SH-SY5Y (cell line): ENCODE results near the gene PRRT2.

Source experiments
- GATA2 ChIP-seq: IDR thresholded peaks from 2 replicates; pipeline ENCODE4 v1.6.1; 2011; ENCODE audit warnings: mild to moderate bottlenecking, low read depth, low read length
- GATA3 ChIP-seq: IDR thresholded peaks from 2 replicates; pipeline ENCODE4 v1.6.1; 2011; ENCODE audit warnings: low read depth, mild to moderate bottlenecking, low read length, moderate library complexity

PRRT2 gene

DNA sequence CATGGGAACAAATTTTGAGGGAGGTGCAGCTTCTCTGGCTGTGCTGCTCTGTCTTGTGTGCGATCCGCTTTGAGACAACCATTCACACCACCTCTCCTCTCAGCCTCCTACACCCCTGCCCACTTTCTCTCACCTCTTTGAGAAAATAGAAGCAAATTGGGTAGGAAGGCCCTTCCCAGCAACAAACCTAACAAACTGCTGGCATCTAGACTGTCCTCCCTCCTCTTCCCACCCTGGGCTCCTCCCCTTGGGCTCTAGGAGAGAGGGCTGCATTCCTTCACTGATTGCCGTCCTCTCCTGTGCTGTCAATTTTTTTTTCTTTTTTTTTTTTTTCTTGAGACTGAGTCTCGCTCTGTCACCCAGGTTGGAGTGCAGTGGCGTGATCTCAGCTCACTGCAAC is 37.5 kb downstream of the PRRT2 start:
- TF ChIP-seq GATA3: no peak
- TF ChIP-seq GATA2: no peak

DNA sequence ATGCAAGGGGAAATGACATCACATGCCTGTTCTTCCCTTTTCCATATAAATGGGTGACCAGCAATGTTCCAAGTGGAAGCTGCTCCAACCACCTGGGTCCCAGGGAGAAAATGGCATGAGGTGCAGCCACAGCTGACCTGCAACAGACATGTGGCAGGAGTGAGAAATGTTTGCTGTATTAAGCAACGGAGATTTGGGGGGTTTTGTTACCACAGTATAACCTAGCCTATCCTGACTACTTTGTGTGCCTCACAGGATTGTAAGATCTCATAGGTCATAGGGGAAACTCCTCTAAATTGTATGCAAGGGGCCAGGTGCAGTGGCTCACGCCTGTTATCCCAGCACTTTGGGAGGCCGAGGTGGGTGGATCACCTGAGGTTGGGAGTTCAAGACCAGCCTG is 39.0 kb downstream of the PRRT2 start:
- TF ChIP-seq GATA2 (no peak), GATA3 (no peak)

DNA sequence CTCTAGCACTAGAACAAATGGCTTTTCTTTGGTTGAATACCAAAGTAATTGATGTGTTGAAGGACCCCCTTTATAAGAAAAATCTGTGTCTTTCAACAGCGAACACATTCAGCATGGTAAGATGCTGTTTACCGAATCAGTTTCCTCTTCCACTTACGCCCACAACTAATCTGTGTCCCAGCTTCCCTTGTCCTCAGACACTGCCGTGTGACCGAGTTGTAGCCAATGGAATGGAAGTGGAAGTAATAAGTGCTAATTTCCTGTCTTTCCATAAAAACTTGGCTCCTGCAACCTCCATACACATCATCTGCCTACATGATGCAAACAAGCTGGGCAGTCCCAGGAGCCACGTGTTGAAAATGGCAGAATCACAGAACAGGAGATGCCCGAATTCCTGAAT is 40.7 kb downstream of the PRRT2 start:
- TF ChIP-seq GATA3: no peak
- no peak for TF ChIP-seq GATA2

DNA sequence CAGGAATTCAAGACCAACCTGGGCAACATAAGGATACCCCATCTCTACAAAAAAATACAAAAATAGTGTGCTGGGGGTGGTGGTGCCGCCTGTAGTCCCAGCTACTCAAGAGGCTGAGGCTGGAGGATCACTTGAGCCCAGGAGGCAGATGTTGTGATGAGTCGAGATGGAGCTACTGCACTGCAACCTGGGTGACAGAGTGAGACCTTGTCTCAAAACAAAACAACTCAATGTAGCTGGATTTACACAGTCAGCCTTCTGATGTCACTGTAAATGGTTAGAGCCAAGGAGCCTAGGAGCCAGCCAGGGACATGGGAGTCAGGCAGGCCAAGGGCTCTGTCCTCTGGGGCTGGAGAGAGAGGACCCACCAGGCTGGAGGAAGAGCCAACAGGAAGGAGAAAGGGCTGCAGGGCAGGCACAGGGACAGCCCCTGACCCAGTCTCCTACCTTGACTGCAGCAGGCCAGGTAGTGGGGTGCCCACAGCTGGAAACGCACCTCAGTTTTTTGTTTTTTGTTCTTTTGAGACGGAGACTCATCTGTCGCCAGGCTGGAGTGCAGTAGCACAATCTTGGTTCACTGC is 42.6 kb downstream of the PRRT2 start:
- TF ChIP-seq GATA2 (no peak), GATA3 (no peak)

DNA sequence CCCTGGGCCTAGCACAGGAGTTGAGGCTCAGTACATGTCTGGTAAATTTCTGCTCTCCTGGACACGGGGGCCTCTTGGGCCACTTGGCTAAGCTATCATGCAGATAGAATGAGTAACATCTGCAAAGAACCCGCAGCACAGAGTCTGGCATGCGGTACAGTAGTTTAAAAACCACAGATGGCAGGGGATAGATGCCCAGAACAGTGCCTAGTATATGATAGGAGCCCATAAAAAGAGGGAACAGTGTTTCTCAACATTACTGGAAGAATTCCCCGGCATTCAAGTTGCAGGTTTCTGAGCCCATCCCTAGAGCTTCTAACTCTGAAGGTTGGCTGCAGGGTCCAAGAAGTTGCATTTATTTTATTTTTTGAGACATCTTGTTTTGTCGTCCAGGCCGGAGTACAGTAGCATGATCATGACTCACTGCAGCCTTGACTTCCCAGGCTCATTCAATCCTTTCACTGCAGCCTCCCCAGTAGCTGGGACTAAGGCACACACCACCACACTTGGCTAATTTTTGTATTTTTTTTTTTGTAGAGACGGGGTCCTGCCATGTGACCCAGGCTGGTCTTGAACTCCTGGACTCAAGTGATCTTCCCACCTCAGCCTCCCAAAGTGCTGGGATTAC is 45.3 kb downstream of the PRRT2 start:
- TF ChIP-seq GATA2 (no peak), GATA3 (no peak)

DNA sequence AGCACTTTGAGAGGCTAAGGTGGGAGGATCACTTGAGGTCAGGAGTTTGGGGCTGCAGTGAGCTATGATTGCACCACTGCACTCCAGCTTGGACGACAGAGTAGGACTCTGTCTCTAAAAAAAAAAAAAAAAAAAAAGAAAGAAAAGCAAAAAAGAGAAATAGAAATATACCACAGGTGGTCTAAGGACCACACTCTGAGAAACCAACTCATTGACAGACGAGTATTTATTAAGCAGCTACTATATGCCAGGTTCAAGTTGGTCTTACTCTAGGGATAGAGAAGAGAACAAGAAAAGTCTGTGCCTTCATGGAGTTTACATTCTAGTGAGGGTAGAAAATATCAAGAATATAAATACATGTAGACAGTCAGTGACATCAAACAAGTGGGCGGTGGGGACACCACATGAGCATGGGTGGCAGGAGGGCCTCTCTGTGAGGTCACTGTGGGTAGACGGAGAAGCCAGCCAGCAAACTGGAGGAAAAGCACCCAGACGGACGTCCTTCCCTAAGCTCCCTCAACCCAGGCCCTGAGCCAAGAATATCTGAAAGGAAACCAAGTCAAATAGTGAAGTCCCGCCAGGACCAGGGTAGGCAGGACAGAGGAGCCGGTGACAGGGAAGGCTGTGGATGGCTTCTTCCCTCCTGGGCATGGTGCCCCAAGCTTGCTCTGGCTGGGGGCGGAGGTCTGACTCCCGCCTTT is 46.3 kb downstream of the PRRT2 start:
- TF ChIP-seq GATA2 (no peak), GATA3 (no peak)

DNA sequence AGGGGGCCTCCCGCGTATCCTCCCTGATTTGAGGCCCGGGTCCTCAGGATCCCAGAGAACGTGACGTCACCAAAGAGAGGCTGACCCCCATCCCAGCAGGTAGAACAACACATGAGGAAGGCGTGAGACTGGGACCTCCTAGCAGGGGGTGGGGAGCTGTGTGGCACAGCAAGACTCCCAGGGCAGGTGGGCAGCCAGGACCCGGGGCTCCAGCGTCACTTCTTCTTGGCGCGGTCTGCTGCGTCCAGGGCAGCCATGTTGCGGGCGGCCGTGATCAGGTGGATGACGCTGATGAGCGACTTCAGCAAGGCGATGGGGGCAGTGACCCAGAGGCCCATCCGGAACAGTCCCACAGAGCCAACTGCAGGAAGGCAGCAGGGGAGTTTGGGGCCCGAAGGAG is 47.0 kb downstream of the PRRT2 start:
- no peak for TF ChIP-seq GATA3
- no peak for TF ChIP-seq GATA2

DNA sequence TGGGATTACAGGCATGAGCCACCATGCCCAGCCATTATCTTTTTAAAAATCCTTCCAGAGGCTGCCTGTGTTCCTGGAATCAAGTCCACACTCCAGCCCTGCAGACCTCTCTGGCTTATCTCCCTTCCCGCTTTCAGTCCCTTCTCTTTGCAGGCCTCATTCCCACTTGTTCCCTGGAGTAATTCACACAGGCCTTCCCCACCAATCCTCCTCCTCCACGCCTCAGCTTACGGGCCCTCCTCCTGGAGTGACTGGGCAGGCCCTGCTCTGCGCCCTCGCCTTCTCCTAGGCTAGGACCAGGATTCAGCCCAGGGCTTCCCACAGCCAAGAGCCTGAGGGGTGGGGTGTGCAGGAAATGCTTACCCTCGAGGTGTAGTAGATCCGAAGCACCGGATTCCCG is 48.2 kb downstream of the PRRT2 start:
- TF ChIP-seq GATA3 (no peak), GATA2 (no peak)

DNA sequence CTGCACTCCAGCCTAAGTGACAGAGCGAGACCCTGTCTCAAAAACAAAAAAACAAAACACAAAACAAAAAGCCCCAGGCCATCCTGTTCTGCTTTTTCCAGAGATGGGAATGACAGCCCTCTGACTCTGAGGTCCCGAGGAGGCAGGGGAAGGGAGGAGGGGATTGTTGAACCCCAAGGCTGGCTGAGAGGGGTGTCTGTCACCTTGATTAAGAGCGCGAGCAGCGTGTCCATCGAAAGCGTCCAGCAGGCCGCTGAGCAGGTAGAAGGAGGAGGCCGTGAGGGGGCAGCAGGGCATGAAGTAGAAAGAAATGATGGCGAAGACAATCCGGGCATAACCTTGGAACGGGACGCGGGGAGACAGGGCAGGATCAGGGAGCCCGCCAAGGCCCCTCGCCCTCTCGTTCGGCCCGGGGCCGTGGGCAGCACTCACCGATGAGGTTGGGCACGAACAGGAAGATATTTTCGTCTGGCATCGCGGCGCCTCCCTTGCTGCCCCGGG is 50.4 kb downstream of the PRRT2 start:
- no peak for TF ChIP-seq GATA2

DNA sequence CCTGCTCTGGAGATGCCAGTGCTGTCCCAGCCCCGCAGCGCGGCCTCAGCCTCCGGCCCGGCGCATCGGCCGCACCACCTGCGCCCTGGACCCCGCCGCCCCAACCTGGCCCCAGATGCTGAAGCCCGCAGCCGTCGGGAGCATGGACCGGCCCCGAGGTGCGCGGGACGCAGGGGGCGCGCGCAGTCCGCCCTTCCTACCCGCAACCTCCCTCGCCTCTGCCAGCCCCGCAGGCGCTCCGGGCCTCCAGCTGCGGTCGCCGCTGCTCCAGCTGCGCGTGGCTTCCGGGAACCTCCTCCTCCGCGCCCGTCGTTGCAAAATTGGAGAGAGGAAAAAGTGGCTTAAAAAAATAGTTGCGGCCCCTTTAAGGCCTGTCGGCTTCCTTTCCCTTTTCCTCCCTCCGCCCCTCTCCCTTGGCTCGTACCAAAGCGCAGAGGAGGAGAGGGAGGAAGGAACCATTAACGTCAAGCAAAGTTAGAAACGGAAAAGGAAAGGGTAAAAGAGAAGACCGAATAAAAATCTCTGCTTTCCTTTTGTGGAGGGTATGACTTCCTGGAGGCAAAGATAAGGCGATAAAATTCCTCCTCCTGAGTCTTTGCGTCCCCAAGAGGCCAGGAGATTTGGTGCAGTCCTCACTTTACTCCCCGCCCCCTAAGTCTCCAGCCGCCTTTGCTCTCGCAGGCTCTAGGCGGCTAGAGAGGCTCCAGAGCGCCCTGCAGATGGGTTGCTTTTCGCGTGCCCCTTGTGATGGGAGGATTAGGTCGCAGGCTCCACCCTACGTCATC is 51.1 kb downstream of the PRRT2 start, which contains the start of gene CDIPT:
Gene CDIPT (minus strand): TSS at position 343 of the 785 bp plus-strand sequence. CDS start 369 bp downstream, outside the sequence.
- TF ChIP-seq GATA3 (no peak), GATA2 (no peak)

DNA sequence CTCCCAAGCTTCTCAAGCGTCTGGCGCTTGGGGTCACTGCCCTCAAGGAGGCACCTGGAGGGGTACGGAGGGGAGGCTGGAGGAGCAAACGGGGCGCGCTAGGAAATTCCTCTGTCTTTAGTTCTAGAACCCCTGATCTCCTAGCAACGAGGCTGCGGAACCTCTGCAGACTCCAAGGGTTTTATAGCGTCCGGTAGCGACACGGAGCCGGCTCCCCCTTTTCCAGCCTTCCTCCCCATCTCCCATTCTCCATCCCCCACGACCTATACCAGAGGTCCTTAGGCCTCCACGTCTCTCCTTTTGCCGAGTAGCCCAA is 51.6 kb downstream of the PRRT2 start:
- TF ChIP-seq GATA2: no peak
- no peak for TF ChIP-seq GATA3

DNA sequence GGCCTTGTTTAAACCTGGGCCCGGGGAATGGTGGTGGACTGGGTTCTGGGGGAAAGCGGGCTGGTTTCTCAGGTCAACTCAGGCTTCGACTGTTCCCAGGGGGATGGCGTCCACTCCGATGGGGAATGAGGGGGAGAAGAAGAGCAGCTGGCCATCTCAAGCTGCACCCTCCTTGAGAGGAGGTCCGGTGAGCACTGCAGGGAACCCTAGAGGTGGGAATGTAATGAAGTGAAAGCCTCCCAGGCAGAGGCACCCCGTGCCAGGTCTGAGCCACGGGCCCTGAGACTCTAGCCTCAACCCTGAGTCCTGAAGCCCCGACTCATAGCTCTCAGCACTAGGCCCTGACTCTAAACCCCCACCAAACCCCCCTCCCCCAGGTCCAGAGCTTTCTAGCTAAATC is 52.2 kb downstream of the PRRT2 start:
- TF ChIP-seq GATA3 (no peak), GATA2 (no peak)
